K562 (cell line): Measurements from ENCODE around the gene PRKRIP1. TPM values are rescaled to one million over a fixed set of nuclear protein-coding genes. Genes with fewer than 3 reads are reported as not detected.

Experiments
- C11orf30 ChIP-seq: fragments of 450-650 bp; IDR thresholded peaks from 2 replicates; pipeline ENCODE4 v1.6.1; 2016; ENCODE audit warnings: low read depth, mild to moderate bottlenecking
- ELF2 ChIP-seq: fragments of 250-450 bp; sonication (Bioruptor Pico); IDR thresholded peaks from 2 replicates; pipeline ENCODE4 v1.5.0; 2021; ENCODE audit warnings: mild to moderate bottlenecking
- ELK1 ChIP-seq: sonication (generic); formaldehyde crosslinking; IDR thresholded peaks from 2 replicates; pipeline ENCODE4 v1.8.1; 2022; ENCODE audit warnings: missing genetic modification reagents
- EP300 ChIP-seq: IDR thresholded peaks from 2 replicates; pipeline ENCODE4 v1.6.1; 2012; ENCODE audit warnings: low read length, improper control_type of control experiment
- GTF2A2 ChIP-seq: IDR thresholded peaks from 2 replicates; pipeline ENCODE4 v1.6.1; 2016; ENCODE audit warnings: mild to moderate bottlenecking, missing genetic modification characterization, missing compliant biosample characterization
- NUFIP1 ChIP-seq: fragments of 450-650 bp; IDR thresholded peaks from 2 replicates; pipeline ENCODE4 v1.6.1; 2018; ENCODE audit not compliant: partially characterized antibody
- PHB ChIP-seq: fragments of 250-450 bp; sonication (Bioruptor Pico); IDR thresholded peaks from 2 replicates; pipeline ENCODE4 v1.5.0; 2021
- PRPF4 ChIP-seq: fragments of 200-400 bp; formaldehyde crosslinking; IDR thresholded peaks from one replicate; pipeline ENCODE4 v1.6.1; 2017; ENCODE audit warnings: low read length, low read depth, mild to moderate bottlenecking; ENCODE audit not compliant: insufficient read depth, poor library complexity, severe bottlenecking
- RREB1 ChIP-seq: fragments of 250-450 bp; sonication (Bioruptor Pico); IDR thresholded peaks from 2 replicates; pipeline ENCODE4 v1.4.0; 2020
- SRF ChIP-seq, 2 experiments: fragments of 250-450, 450-650 bp in 1 of 2; sonication (Bioruptor Pico) in 1 of 2; sonication (generic) in 1 of 2; formaldehyde crosslinking; IDR thresholded peaks; 2 replicates each; pipeline versions ENCODE4 v1.5.0 to v1.5.1; 2020 to 2022; ENCODE audit warnings: mild to moderate bottlenecking in 1 of 2, missing genetic modification reagents in 1 of 2
- TFAM ChIP-seq: fragments of 250-450 bp; sonication (Bioruptor Pico); conservative IDR thresholded peaks from 2 replicates; pipeline ENCODE4 v1.5.0; 2021; ENCODE audit warnings: mild to moderate bottlenecking, moderate library complexity
- TFAP4 ChIP-seq: sonication (generic); formaldehyde crosslinking; IDR thresholded peaks from 2 replicates; pipeline ENCODE4 v1.8.0; 2022; ENCODE audit warnings: missing genetic modification reagents, mild to moderate bottlenecking, moderate library complexity, borderline replicate concordance
- XRCC3 ChIP-seq: fragments of 450-650 bp; IDR thresholded peaks from 2 replicates; pipeline ENCODE4 v1.6.1; 2017; ENCODE audit warnings: mild to moderate bottlenecking, moderate library complexity
- ZNF354B ChIP-seq: fragments of 250-450 bp; sonication (Bioruptor Pico); IDR thresholded peaks from 2 replicates; pipeline ENCODE4 v1.4.0; 2020
- ZSCAN32 ChIP-seq: fragments of 450-650 bp; formaldehyde crosslinking; IDR thresholded peaks from 2 replicates; pipeline ENCODE4 v1.4.0; 2020; ENCODE audit warnings: mild to moderate bottlenecking, moderate library complexity
- polyA plus RNA-seq, 8 experiments: library from polyadenylated mRNA; depleted of rRNA in 4 of 8; stranded (reverse) in 5 of 8; unstranded in 3 of 8; fragments of >200 nt; fragmentation: Nextera tagmentation in 2 of 8; fragmentation: Illumina TruSeq in 1 of 8; extraction: Ambion mirVana in 2 of 8; extraction: Trizol in 1 of 8; gene quantifications; 2 replicates each; pipeline versions ENCODE4 v1.2.1 to v1.2.3, GENCODE V29; 2011 to 2014; ENCODE audit warnings: inconsistent platforms in 1 of 8, missing spikeins in 1 of 8
- total RNA-seq, 7 experiments: library from RNA; depleted of rRNA in 6 of 7; stranded (reverse); fragments of >200 nt in 6 of 7; fragmentation: Illumina TruSeq in 2 of 7; extraction: Trizol in 2 of 7; gene quantifications; 2 replicates each; pipeline versions ENCODE4 v1.2.1 to v1.2.3, GENCODE V29; 2011 to 2021; ENCODE audit warnings: low replicate concordance in 1 of 7
- TF ChIP-seq, protein P1 (sequence below), 2 experiments: fragments of 450-650 bp; conservative IDR thresholded peaks; 2 replicates each; pipeline ENCODE4 v1.6.1; 2017; ENCODE audit warnings: mild to moderate bottlenecking in 2 of 2, moderate library complexity in 2 of 2
- TF ChIP-seq, protein P2 (sequence below), 2 experiments: fragments of 250-450 bp in 1 of 2; fragments of 450-650 bp in 1 of 2; sonication (Bioruptor Pico) in 1 of 2; IDR thresholded peaks; 2 replicates each; pipeline versions ENCODE4 v1.6.1 to v1.8.0; 2016 to 2021; ENCODE audit warnings: mild to moderate bottlenecking in 2 of 2, moderate library complexity in 2 of 2, missing compliant biosample characterization in 1 of 2, missing genetic modification characterization in 1 of 2

Gene PRKRIP1
- total and polyA plus RNA-seq, 9 of the 15 experiments (the other 6 are each of a cell fraction or from before 2014, with no cell fraction given), result 14.9 to 52.1 (median 19.8) TPM

GRCh38 chr7:102464577-102465280 lies 68.6 kb downstream of the PRKRIP1 start, which contains the start of the genes ALKBH4 and LRWD1 (continued):
- TF ChIP-seq TFAP4 (CRISPR knock-in tag) (peak; percentile 80), ELF2 (CRISPR knock-in tag) (peak; percentile 87), C11orf30 (peak; percentile 67), NUFIP1 (no peak), ZNF354B (CRISPR knock-in tag) (no peak), GTF2A2 (tag) (no peak), EP300 (peak; percentile 39), ELK1 (CRISPR knock-in tag) (no peak), RREB1 (0 out of 2 replicates have a peak, but pooled peaks have one; percentile 25), TFAM (no peak), ZSCAN32 (CRISPR knock-in tag) (no peak), SRF (CRISPR knock-in tag; IDR thresholded peaks at IDR 0.05) (no peak), PHB (CRISPR knock-in tag) (no peak), XRCC3 (no peak), PRPF4 (no peak)
- TF ChIP-seq, protein P1, sequence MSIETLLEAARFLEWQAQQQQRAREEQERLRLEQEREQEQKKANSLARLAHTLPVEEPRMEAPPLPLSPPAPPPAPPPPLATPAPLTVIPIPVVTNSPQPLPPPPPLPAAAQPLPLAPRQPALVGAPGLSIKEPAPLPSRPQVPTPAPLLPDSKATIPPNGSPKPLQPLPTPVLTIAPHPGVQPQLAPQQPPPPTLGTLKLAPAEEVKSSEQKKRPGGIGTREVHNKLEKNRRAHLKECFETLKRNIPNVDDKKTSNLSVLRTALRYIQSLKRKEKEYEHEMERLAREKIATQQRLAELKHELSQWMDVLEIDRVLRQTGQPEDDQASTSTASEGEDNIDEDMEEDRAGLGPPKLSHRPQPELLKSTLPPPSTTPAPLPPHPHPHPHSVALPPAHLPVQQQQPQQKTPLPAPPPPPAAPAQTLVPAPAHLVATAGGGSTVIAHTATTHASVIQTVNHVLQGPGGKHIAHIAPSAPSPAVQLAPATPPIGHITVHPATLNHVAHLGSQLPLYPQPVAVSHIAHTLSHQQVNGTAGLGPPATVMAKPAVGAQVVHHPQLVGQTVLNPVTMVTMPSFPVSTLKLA (conservative IDR thresholded peaks at IDR 0.05), result peak; percentile 95 to 99
- TF ChIP-seq, protein P2, sequence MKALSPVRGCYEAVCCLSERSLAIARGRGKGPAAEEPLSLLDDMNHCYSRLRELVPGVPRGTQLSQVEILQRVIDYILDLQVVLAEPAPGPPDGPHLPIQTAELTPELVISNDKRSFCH (CRISPR knock-in tag; IDR thresholded peaks at IDR 0.05), result no peak
- TF ChIP-seq, protein P2 (tag; IDR thresholded peaks at IDR 0.05), result 0 out of 2 replicates have a peak, but pooled peaks have one; percentile 60
